ENCODE data around the gene PRSS22. TPM values are rescaled to one million over a fixed set of nuclear protein-coding genes. Genes with fewer than 3 reads are reported as not detected.

Gene PRSS22
- total RNA-seq, 1 experiment from 2014 or later, result 141 TPM

DNA sequence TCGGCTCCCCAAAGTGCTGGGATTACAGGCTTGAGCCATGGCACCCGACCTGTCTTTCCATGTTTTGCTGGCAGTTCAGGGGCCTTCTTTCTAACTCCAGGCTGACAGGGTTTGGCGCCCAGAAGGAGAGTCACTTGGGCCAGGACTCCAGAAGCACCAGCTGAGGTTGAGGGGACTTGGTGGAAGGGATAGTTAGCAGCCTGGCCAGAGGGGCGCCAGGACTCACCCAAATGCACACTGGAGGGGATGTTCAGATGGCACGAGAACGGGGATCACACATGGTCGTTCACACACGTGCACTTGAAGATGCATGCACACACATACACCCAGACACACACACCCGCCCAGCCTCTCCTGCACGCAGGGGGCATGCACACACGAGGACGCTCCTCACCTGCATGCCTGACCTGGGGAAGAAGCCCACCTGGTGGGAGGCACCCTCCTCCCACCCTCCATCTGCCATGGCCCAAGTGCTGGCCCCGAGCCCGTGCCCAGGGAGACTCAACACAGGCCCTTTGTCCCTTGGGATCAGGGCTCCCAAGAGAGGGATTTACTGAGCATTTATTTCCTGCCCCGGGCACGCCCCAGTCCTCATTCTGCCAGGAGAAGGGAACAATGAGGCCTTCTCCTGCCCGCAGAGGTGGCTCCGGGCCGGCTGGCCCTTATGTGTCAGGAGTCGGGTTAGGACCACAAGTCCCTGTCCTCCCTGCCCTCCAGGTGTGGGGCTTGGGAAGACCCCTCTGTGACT, 43.2 kb downstream of the PRSS22 start:
- Mint-ChIP-seq H3K4me3 (ENCODE audit: low read depth, unreplicated experiment) (no peak overlapping the region), H3K4me1 (ENCODE audit: low read depth, unreplicated experiment) (peaks cover 8% of the 10 kb centered on the region), H3K27ac (ENCODE audit: unreplicated experiment) (no peak overlapping the region), H3K9me3 (ENCODE audit: low read depth, unreplicated experiment) (no peaks in the 10 kb centered on the region), H3K27me3 (ENCODE audit: unreplicated experiment) (peaks cover 13% of the 10 kb centered on the region), H3K36me3 (ENCODE audit: insufficient read depth, unreplicated experiment) (no peaks in the 10 kb centered on the region)
- CTCF ChIA-PET, result interaction anchor here (0.7 kb wide), 1 partner anchor 311 kb away, joined by 4 read pairs; no protein-coding TSS in a partner anchor
- no TSS peak for BruUV-seq (replicated peaks)
- DNase-seq, result no peak
- no peak for TF ChIP-seq CTCF (IDR thresholded peaks at IDR 0.05; ENCODE audit: unreplicated experiment)
- intact Hi-C loops (cut with micrococcal nuclease; ENCODE audit: unreplicated experiment), result no loop called here

GRCh38 chr16:2813771-2814221, 44.2 kb downstream of the PRSS22 start:
- H3K27me3 Mint-ChIP-seq (ENCODE audit: unreplicated experiment), result peaks cover 13% of the 10 kb centered on the region
- no peak overlapping the region for H3K27ac Mint-ChIP-seq (ENCODE audit: unreplicated experiment)
- no peaks in the 10 kb centered on the region for H3K36me3 Mint-ChIP-seq (ENCODE audit: insufficient read depth, unreplicated experiment)
- DNase-seq, result no peak
- CTCF ChIA-PET, result interaction anchor here (0.7 kb wide), 1 partner anchor 312 kb away, joined by 4 read pairs; no protein-coding TSS in a partner anchor
- no peak for TF ChIP-seq CTCF (IDR thresholded peaks at IDR 0.05; ENCODE audit: unreplicated experiment)
- no TSS peak for BruUV-seq (replicated peaks)
- H3K9me3 Mint-ChIP-seq (ENCODE audit: low read depth, unreplicated experiment), result no peaks in the 10 kb centered on the region
- no peak overlapping the region for H3K4me3 Mint-ChIP-seq (ENCODE audit: low read depth, unreplicated experiment)
- intact Hi-C loops (cut with micrococcal nuclease; ENCODE audit: unreplicated experiment), result no loop called here
- peaks cover 6% of the 10 kb centered on the region for H3K4me1 Mint-ChIP-seq (ENCODE audit: low read depth, unreplicated experiment)

DNA sequence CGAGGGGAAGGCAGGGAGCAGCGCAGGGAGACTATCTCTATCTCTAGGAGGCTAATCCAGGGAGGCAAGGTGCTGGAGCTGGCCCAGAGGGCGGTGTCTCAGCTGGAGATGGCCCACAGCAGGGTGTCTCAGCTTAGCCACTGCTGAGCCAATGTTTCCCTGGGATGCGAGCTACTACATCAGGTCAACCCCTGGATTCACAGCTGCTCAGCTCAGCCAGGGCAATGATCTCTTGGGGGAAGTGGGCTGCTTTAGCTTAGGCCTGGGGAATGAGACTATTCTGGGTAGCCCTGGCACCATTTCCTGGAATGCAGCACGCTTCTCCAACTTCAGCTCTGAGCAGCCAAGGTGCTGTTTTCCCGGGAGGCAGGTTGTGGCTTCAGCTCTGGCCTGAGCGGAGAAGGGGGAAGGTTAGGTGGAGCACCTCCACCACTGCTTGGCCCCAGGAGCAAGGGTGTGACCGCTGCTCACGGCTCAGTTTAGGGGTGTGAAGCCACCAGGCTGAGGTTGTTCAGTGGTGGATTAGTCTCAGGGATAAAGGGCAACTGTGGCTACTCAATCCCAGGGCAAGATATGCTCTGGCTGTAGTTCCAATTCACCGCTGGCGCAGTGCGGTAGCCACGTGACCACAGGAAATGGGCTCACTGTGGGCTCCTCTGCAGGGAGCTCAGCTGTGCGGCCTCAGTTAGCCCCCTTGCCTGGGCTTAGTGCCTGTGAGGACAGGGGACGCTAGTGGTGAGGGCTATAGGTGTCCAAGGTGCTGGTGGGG, 46.1 kb downstream of the PRSS22 start:
- DNase-seq, result no peak
- no peak overlapping the region for H3K27ac Mint-ChIP-seq (ENCODE audit: unreplicated experiment)
- TF ChIP-seq CTCF (IDR thresholded peaks at IDR 0.05; ENCODE audit: unreplicated experiment), result no peak
- peaks cover 13% of the 10 kb centered on the region for H3K27me3 Mint-ChIP-seq (ENCODE audit: unreplicated experiment)
- H3K4me1 Mint-ChIP-seq (ENCODE audit: low read depth, unreplicated experiment), result no peaks in the 10 kb centered on the region
- CTCF ChIA-PET, result no interaction called here
- H3K9me3 Mint-ChIP-seq (ENCODE audit: low read depth, unreplicated experiment), result peaks cover 5% of the 10 kb centered on the region
- no peaks in the 10 kb centered on the region for H3K36me3 Mint-ChIP-seq (ENCODE audit: insufficient read depth, unreplicated experiment)
- no TSS peak for BruUV-seq (replicated peaks)
- H3K4me3 Mint-ChIP-seq (ENCODE audit: low read depth, unreplicated experiment), result no peak overlapping the region
- intact Hi-C loops (cut with micrococcal nuclease; ENCODE audit: unreplicated experiment), result no loop called here

- Mint-ChIP-seq H3K27me3 (ENCODE audit: unreplicated experiment) (peaks cover 13% of the 10 kb centered on the region), H3K9me3 (ENCODE audit: low read depth, unreplicated experiment) (peaks cover 5% of the 10 kb centered on the region), H3K27ac (ENCODE audit: unreplicated experiment) (no peak overlapping the region), H3K36me3 (ENCODE audit: insufficient read depth, unreplicated experiment) (no peaks in the 10 kb centered on the region), H3K4me1 (ENCODE audit: low read depth, unreplicated experiment) (no peaks in the 10 kb centered on the region), H3K4me3 (ENCODE audit: low read depth, unreplicated experiment) (no peak overlapping the region)
- CTCF ChIA-PET, result no interaction called here
- BruUV-seq (replicated peaks), result no TSS peak
- no peak for TF ChIP-seq CTCF (IDR thresholded peaks at IDR 0.05; ENCODE audit: unreplicated experiment)
- no peak for DNase-seq
- intact Hi-C loops (cut with micrococcal nuclease; ENCODE audit: unreplicated experiment), result no loop called here
Observed at GRCh38 chr16:2810651-2811050, 47.3 kb downstream of the PRSS22 start.

Measured in Calu3 (cell line).